GM12891 (cell line): ENCODE measurements around the gene WDR43.

ENCODE experiments used
- PAX5 ChIP-seq: IDR thresholded peaks from 2 replicates; pipeline ENCODE4 v1.6.1; 2011; ENCODE audit warnings: low read length, moderate library complexity, mild to moderate bottlenecking; ENCODE audit not compliant: insufficient read depth, severe bottlenecking
- POLR2A ChIP-seq: IDR thresholded peaks from 2 replicates; pipeline ENCODE4 v1.6.1; 2011; ENCODE audit warnings: low read depth, low read length, control low read depth
- POLR2AphosphoS5 ChIP-seq: IDR thresholded peaks from 2 replicates; pipeline ENCODE4 v1.6.1; 2011; ENCODE audit warnings: low read depth, low read length, control low read depth
- POU2F2 ChIP-seq: IDR thresholded peaks from 2 replicates; pipeline ENCODE4 v1.6.1; 2011; ENCODE audit warnings: low read depth, mild to moderate bottlenecking, control low read depth, low read length, moderate library complexity
- SPI1 ChIP-seq: IDR thresholded peaks from 2 replicates; pipeline ENCODE4 v1.6.1; 2011; ENCODE audit warnings: low read depth, low read length, control low read depth
- TAF1 ChIP-seq: IDR thresholded peaks from 2 replicates; pipeline ENCODE4 v1.6.1; 2011; ENCODE audit warnings: low read depth, low read length, control low read depth

GRCh38 chr2:28948160-28948559 lies 53.7 kb downstream of the WDR43 start:
- TF ChIP-seq POLR2AphosphoS5: no peak
- no peak; the same call in 1 of the 2 replicates for TF ChIP-seq POLR2A
- TF ChIP-seq PAX5: no peak
- TF ChIP-seq POU2F2: no peak
- TF ChIP-seq TAF1: no peak
- no peak for TF ChIP-seq SPI1
